Mesendoderm (in vitro differentiated cells): Measurements from ENCODE around the gene ZNF543.

Experiments
- DNase-seq: peaks from one replicate; pipeline ENCODE4 v3.0.0; 2013
- H2AK5ac ChIP-seq: 2 replicates; pipeline ENCODE4 v1.6.1; 2013; ENCODE audit warnings: low read length, inconsistent platforms
- H2BK120ac ChIP-seq: 2 replicates; pipeline ENCODE4 v1.6.1; 2013; ENCODE audit warnings: low read depth, mild to moderate bottlenecking, low read length, moderate library complexity, mixed read lengths
- H2BK15ac ChIP-seq: replicated peaks from 2 replicates; pipeline ENCODE4 v1.6.1; 2013; ENCODE audit warnings: low read depth, mild to moderate bottlenecking, moderate library complexity
- H2BK5ac ChIP-seq: 2 replicates; pipeline ENCODE4 v1.6.1; 2013; ENCODE audit warnings: low read length, inconsistent platforms
- H3K18ac ChIP-seq: 2 replicates; pipeline ENCODE4 v1.6.1; 2013; ENCODE audit warnings: mild to moderate bottlenecking, low read length, mixed read lengths
- H3K23ac ChIP-seq: one replicate; pipeline ENCODE4 v1.6.1; 2013; ENCODE audit warnings: low read length
- H3K27ac ChIP-seq: 2 replicates; pipeline ENCODE4 v1.5.1; 2013; ENCODE audit warnings: low read depth, mild to moderate bottlenecking, inconsistent platforms, low read length, moderate library complexity
- H3K27me3 ChIP-seq: 2 replicates; pipeline ENCODE4 v1.6.1; 2013; ENCODE audit warnings: low read length, control low read depth, mild to moderate bottlenecking, inconsistent platforms; ENCODE audit not compliant: insufficient read depth, poor library complexity
- H3K36me3 ChIP-seq: 2 replicates; pipeline ENCODE4 v1.6.1; 2013; ENCODE audit warnings: low read length, inconsistent platforms; ENCODE audit not compliant: control insufficient read depth, insufficient read depth
- H3K4ac ChIP-seq: one replicate; pipeline ENCODE4 v1.6.1; 2013; ENCODE audit warnings: low read depth, mild to moderate bottlenecking, low read length, moderate library complexity
- H3K4me1 ChIP-seq: 2 replicates; pipeline ENCODE4 v1.6.1; 2013; ENCODE audit warnings: low read depth, low read length, inconsistent platforms; ENCODE audit not compliant: control insufficient read depth
- H3K4me2 ChIP-seq: 2 replicates; pipeline ENCODE4 v1.6.1; 2013; ENCODE audit warnings: low read length
- H3K4me3 ChIP-seq: 2 replicates; pipeline ENCODE4 v1.5.1; 2013; ENCODE audit warnings: mild to moderate bottlenecking, low read length
- H3K56ac ChIP-seq: one replicate; pipeline ENCODE4 v1.6.1; 2013; ENCODE audit warnings: low read length
- H3K79me1 ChIP-seq: 2 replicates; pipeline ENCODE4 v1.6.1; 2013; ENCODE audit warnings: low read length, inconsistent platforms
- H3K79me2 ChIP-seq: 2 replicates; pipeline ENCODE4 v1.6.1; 2013; ENCODE audit warnings: mild to moderate bottlenecking, low read length; ENCODE audit not compliant: control insufficient read depth, insufficient read depth
- H3K9ac ChIP-seq: 2 replicates; pipeline ENCODE4 v1.6.1; 2013; ENCODE audit warnings: low read length, inconsistent platforms
- H4K5ac ChIP-seq: one replicate; pipeline ENCODE4 v1.6.1; 2013; ENCODE audit warnings: low read length
- H4K8ac ChIP-seq: one replicate; pipeline ENCODE4 v1.6.1; 2013; ENCODE audit warnings: low read depth, mild to moderate bottlenecking, control low read depth, low read length, moderate library complexity
- WGBS: extraction: QIAGEN DNeasy Blood & Tissue Kit; methylation state at CpG from one replicate; pipeline ENCODE4 v1.1.7; 2013; ENCODE audit warnings: low lambda C conversion rate, missing lambda C conversion rate; ENCODE audit not compliant: insufficient coverage; ENCODE audit errors: extremely low coverage; 5-methylcytosine and 5-hydroxymethylcytosine counted together

Gene ZNF543

DNA sequence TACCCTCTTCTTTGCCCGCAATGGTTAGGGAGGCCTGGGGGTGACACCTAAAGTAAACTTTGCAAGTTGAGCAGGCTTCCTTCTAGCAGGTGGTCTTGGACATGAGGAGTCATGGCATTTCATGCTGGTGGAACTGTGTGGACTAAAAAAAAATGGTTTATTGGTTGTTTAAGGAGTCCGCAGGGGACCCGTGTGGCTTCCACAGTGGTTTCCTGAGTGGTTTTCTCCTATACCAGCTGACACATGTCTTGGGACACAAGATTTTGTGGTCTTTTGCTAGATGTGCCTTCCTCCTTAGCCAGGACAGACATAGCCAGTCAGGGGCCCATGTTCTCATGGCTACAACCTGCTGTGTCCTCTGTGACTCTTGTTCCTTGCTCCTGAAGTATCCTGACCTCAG is 1.5 kb downstream of the ZNF543 start:
- Histone ChIP-seq H2AK5ac (no peak overlapping the region), H4K8ac (no peak overlapping the region), H3K4me3 (no peak overlapping the region), H3K79me2 (peaks cover 22% of the 10 kb centered on the region), H3K4me1 (peaks cover 2% of the 10 kb centered on the region), H3K4me2 (no peak overlapping the region), H2BK15ac (no peak overlapping the region), H3K79me1 (peaks cover 11% of the 10 kb centered on the region), H3K27me3 (no peaks in the 10 kb centered on the region), H3K23ac (no peak overlapping the region), H4K5ac (no peak overlapping the region), H3K18ac (no peak overlapping the region), H2BK5ac (no peak overlapping the region), H3K27ac (no peak overlapping the region), H3K56ac (no peak overlapping the region), H2BK120ac (no peak overlapping the region), H3K36me3 (peaks cover 3% of the 10 kb centered on the region), H3K9ac (peak overlapping the region; percentile 1), H3K4ac (no peak overlapping the region)
- no peak for DNase-seq
- no CpG with 5 or more reads among the region's 3 CpGs for WGBS

GRCh38 chr19:57324992-57325391 is 4.7 kb downstream of the ZNF543 start:
- no peak overlapping the region for H3K23ac ChIP-seq
- H2BK15ac ChIP-seq: no peak overlapping the region
- no peak overlapping the region for H4K8ac ChIP-seq
- no peak overlapping the region for H3K18ac ChIP-seq
- H3K4me3 ChIP-seq: no peak overlapping the region
- H3K9ac ChIP-seq: no peak overlapping the region
- H3K27ac ChIP-seq: no peak overlapping the region
- H3K4me1 ChIP-seq: peaks cover 2% of the 10 kb centered on the region
- H4K5ac ChIP-seq: no peak overlapping the region
- H2BK120ac ChIP-seq: no peak overlapping the region
- H3K4ac ChIP-seq: no peak overlapping the region
- H3K4me2 ChIP-seq: no peak overlapping the region
- DNase-seq: no peak
- peaks cover 22% of the 10 kb centered on the region for H3K79me2 ChIP-seq
- no peak overlapping the region for H3K56ac ChIP-seq
- H3K36me3 ChIP-seq: peaks cover 15% of the 10 kb centered on the region
- peaks cover 12% of the 10 kb centered on the region for H3K79me1 ChIP-seq
- no peak overlapping the region for H2AK5ac ChIP-seq
- no peak overlapping the region for H2BK5ac ChIP-seq
- H3K27me3 ChIP-seq: no peaks in the 10 kb centered on the region

- no peak overlapping the region for H3K4me2 ChIP-seq
- H3K18ac ChIP-seq: no peak overlapping the region
- no peak overlapping the region for H2BK5ac ChIP-seq
- H3K4ac ChIP-seq: no peak overlapping the region
- H2BK15ac ChIP-seq: no peak overlapping the region
- no peaks in the 10 kb centered on the region for H3K27me3 ChIP-seq
- H3K4me3 ChIP-seq: no peak overlapping the region
- no peak overlapping the region for H4K5ac ChIP-seq
- no peaks in the 10 kb centered on the region for H3K4me1 ChIP-seq
- H3K27ac ChIP-seq: no peak overlapping the region
- H3K56ac ChIP-seq: no peak overlapping the region
- no peaks in the 10 kb centered on the region for H3K79me2 ChIP-seq
- no peak for DNase-seq
- H3K79me1 ChIP-seq: peaks cover 4% of the 10 kb centered on the region
- H3K23ac ChIP-seq: no peak overlapping the region
- no peak overlapping the region for H4K8ac ChIP-seq
- H3K36me3 ChIP-seq: peaks cover 15% of the 10 kb centered on the region
- H2AK5ac ChIP-seq: no peak overlapping the region
- H3K9ac ChIP-seq: no peak overlapping the region
- H2BK120ac ChIP-seq: no peak overlapping the region
- no CpG with 5 or more reads among the region's 8 CpGs for WGBS
Measured at GRCh38 chr19:57327993-57328392, 7.7 kb downstream of the ZNF543 start.

DNA sequence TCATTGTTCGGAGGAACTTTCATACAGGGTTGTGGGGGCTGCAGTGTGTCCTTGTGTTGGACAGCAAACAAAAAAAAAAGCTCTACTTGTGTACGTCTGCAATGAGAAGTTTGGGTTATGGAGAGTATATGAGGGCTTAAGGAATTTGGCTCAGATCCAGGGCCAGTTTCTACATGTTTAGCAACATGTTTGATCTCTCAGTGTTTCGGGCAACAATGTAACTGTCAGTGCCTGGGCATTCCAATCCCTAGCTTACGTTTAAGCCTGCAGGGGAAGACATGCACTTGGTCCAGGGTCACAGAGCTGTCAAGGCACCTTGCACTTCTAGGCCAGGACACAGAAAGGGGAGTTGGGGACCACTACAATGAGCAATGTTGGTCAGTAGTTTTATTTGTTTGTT is 13.9 kb downstream of the ZNF543 start:
- Histone ChIP-seq H3K4ac (no peak overlapping the region), H3K18ac (no peak overlapping the region), H3K4me3 (no peak overlapping the region), H3K9ac (no peak overlapping the region), H3K79me2 (no peaks in the 10 kb centered on the region), H3K27me3 (no peaks in the 10 kb centered on the region), H3K36me3 (no peaks in the 10 kb centered on the region), H2BK5ac (no peak overlapping the region), H3K27ac (no peak overlapping the region), H3K79me1 (no peaks in the 10 kb centered on the region), H3K4me1 (no peaks in the 10 kb centered on the region), H2BK120ac (no peak overlapping the region), H3K23ac (no peak overlapping the region), H4K5ac (no peak overlapping the region), H4K8ac (no peak overlapping the region), H3K56ac (no peak overlapping the region), H2BK15ac (no peak overlapping the region), H2AK5ac (no peak overlapping the region), H3K4me2 (no peak overlapping the region)
- no CpG with 5 or more reads among the region's 4 CpGs for WGBS
- DNase-seq: no peak

- Histone ChIP-seq H3K27ac (no peak overlapping the region), H2AK5ac (no peak overlapping the region), H3K56ac (no peak overlapping the region), H2BK120ac (no peak overlapping the region), H4K8ac (no peak overlapping the region), H2BK5ac (no peak overlapping the region), H3K23ac (no peak overlapping the region), H4K5ac (no peak overlapping the region), H3K36me3 (no peaks in the 10 kb centered on the region), H3K4me2 (no peak overlapping the region), H3K9ac (no peak overlapping the region), H3K27me3 (no peaks in the 10 kb centered on the region), H3K4ac (no peak overlapping the region), H3K4me1 (no peaks in the 10 kb centered on the region), H3K18ac (no peak overlapping the region), H3K4me3 (no peak overlapping the region), H2BK15ac (no peak overlapping the region), H3K79me2 (no peaks in the 10 kb centered on the region), H3K79me1 (no peaks in the 10 kb centered on the region)
- DNase-seq: no peak
- WGBS: no CpG with 5 or more reads among the region's 3 CpGs
Measured at GRCh38 chr19:57338877-57339276, 18.6 kb downstream of the ZNF543 start.

- no peaks in the 10 kb centered on the region for H3K4me1 ChIP-seq
- H3K56ac ChIP-seq: no peak overlapping the region
- H3K36me3 ChIP-seq: no peaks in the 10 kb centered on the region
- no peak overlapping the region for H4K5ac ChIP-seq
- H3K18ac ChIP-seq: no peak overlapping the region
- no peak overlapping the region for H3K23ac ChIP-seq
- no peak overlapping the region for H2BK15ac ChIP-seq
- H3K4me2 ChIP-seq: no peak overlapping the region
- H2BK120ac ChIP-seq: no peak overlapping the region
- H2AK5ac ChIP-seq: no peak overlapping the region
- H3K9ac ChIP-seq: no peak overlapping the region
- H3K4me3 ChIP-seq: no peak overlapping the region
- no CpG with 5 or more reads among the region's 6 CpGs for WGBS
- H3K79me1 ChIP-seq: no peaks in the 10 kb centered on the region
- DNase-seq: no peak
- H4K8ac ChIP-seq: no peak overlapping the region
- no peaks in the 10 kb centered on the region for H3K79me2 ChIP-seq
- H2BK5ac ChIP-seq: no peak overlapping the region
- no peaks in the 10 kb centered on the region for H3K27me3 ChIP-seq
- H3K4ac ChIP-seq: no peak overlapping the region
- no peak overlapping the region for H3K27ac ChIP-seq
Measured at GRCh38 chr19:57342582-57342981, 22.3 kb downstream of the ZNF543 start.
